GM21367 (cell line): ENCODE results near the gene GPD1.

Experiments used
- ATAC-seq: cut with Tn5 transposase; IDR thresholded peaks from one replicate; pipeline ENCODE4 v1.9.1; 2021; ENCODE audit not compliant: unreplicated experiment

GPD1 gene

GRCh38 chr12:50099302-50100008, 4.4 kb upstream of the GPD1 start:
- ATAC-seq, result no peak

GRCh38 chr12:50100561-50100960, 3.2 kb upstream of the GPD1 start:
- no peak for ATAC-seq

- ATAC-seq, result no peak
Observed at GRCh38 chr12:50101663-50102062, 2.1 kb upstream of the GPD1 start.

GRCh38 chr12:50102131-50102531, 1.7 kb upstream of the GPD1 start:
- ATAC-seq, result no peak

- ATAC-seq, result no peak
Observed at GRCh38 chr12:50102646-50103309, 1.0 kb upstream of the GPD1 start.

- no peak for ATAC-seq
Observed at GRCh38 chr12:50103351-50103750, 457 bp upstream of the GPD1 start.

- ATAC-seq, result no peak
Observed at GRCh38 chr12:50104417-50105366, 884 bp downstream of the GPD1 start.

- ATAC-seq, result no peak
Observed at GRCh38 chr12:50105913-50106450, 2.2 kb downstream of the GPD1 start.

GRCh38 chr12:50106907-50107306, 3.1 kb downstream of the GPD1 start:
- no peak for ATAC-seq

- ATAC-seq, result no peak
Observed at GRCh38 chr12:50107416-50108268, 3.8 kb downstream of the GPD1 start.

GRCh38 chr12:50109319-50109718, 5.5 kb downstream of the GPD1 start:
- no peak for ATAC-seq

GRCh38 chr12:50110127-50110761, 6.4 kb downstream of the GPD1 start:
- ATAC-seq, result no peak

- ATAC-seq, result no peak
Observed at GRCh38 chr12:50110762-50111351, 7.0 kb downstream of the GPD1 start.

- no peak for ATAC-seq
Observed at GRCh38 chr12:50111395-50111692, 7.5 kb downstream of the GPD1 start.

- ATAC-seq, result peak; percentile 75
Observed at GRCh38 chr12:50111693-50112455, 8.1 kb downstream of the GPD1 start, which contains the start of gene COX14. TSS of gene COX14 (plus strand) at chr12:50112236. CDS start at chr12:50120044, 7,808 bp downstream.

- peak; percentile 0 for ATAC-seq
Observed at GRCh38 chr12:50112456-50113218, 8.8 kb downstream of the GPD1 start.

- ATAC-seq, result no peak
Observed at GRCh38 chr12:50117057-50117622, 13.3 kb downstream of the GPD1 start.

GRCh38 chr12:50119387-50119786, 15.6 kb downstream of the GPD1 start:
- no peak for ATAC-seq
